SH-SY5Y (cell line): ENCODE measurements around the gene MAPKAPK2.

ENCODE experiments used
- GATA2 ChIP-seq: IDR thresholded peaks from 2 replicates; pipeline ENCODE4 v1.6.1; 2011; ENCODE audit warnings: mild to moderate bottlenecking, low read depth, low read length
- GATA3 ChIP-seq: IDR thresholded peaks from 2 replicates; pipeline ENCODE4 v1.6.1; 2011; ENCODE audit warnings: low read depth, mild to moderate bottlenecking, low read length, moderate library complexity

DNA sequence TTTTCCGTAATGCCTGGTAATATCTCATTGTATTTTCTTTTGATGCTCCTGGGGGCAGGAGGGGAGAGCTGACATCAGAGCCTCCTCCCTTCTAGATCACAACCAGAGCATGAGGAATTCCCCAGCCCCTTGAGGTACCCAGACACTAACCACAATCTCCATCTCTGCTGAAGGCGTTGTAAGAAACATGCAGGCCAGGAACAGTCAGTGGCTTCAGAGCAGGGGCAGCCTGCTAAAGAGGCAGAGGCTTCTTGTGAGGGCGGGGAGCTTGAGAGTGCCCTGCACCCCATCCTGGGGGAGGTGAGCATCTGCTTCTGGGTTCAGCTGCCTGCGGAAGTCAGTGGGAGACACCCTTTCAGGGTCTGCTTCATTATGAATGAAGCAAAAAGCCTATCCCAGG, 19.0 kb downstream of the MAPKAPK2 start:
- TF ChIP-seq GATA2: no peak
- no peak for TF ChIP-seq GATA3
